Measurements from ENCODE around the gene FBXO17.
"Not testable (repeated sequence)": the region's sequence is repeated elsewhere in the genome, so short reads cannot be mapped to it uniquely, and the experiment has no call there.

The FBXO17 gene

DNA sequence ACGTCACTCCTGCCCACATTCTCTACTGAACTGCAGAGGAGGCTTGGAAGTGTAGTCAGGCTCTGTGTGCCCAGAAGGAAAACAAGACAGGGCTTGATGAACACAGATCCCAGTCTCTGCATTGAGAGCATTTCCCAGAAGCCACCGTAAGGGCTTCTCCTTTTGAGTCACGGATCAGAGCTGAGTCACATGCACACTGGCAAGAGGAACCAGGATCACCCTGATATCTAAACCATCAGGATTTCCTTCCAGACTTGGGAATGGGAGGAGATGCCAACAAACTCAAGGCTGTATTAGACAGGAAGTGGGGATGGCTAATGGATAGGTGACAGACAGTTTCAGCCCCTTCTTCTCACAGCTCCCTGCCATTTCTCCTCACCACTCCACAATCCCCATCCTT lies 17.7 kb upstream of the FBXO17 start:
- no peak overlapping the region for H3K4me3 ChIP-seq (ENCODE audit: low read depth, low read length)
- TF ChIP-seq, protein P1, sequence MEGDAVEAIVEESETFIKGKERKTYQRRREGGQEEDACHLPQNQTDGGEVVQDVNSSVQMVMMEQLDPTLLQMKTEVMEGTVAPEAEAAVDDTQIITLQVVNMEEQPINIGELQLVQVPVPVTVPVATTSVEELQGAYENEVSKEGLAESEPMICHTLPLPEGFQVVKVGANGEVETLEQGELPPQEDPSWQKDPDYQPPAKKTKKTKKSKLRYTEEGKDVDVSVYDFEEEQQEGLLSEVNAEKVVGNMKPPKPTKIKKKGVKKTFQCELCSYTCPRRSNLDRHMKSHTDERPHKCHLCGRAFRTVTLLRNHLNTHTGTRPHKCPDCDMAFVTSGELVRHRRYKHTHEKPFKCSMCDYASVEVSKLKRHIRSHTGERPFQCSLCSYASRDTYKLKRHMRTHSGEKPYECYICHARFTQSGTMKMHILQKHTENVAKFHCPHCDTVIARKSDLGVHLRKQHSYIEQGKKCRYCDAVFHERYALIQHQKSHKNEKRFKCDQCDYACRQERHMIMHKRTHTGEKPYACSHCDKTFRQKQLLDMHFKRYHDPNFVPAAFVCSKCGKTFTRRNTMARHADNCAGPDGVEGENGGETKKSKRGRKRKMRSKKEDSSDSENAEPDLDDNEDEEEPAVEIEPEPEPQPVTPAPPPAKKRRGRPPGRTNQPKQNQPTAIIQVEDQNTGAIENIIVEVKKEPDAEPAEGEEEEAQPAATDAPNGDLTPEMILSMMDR (conservative IDR thresholded peaks at IDR 0.05; ENCODE audit: low read depth, low read length): no peak
- DNase-seq (ENCODE audit: low read depth): peak; percentile 45

DNA sequence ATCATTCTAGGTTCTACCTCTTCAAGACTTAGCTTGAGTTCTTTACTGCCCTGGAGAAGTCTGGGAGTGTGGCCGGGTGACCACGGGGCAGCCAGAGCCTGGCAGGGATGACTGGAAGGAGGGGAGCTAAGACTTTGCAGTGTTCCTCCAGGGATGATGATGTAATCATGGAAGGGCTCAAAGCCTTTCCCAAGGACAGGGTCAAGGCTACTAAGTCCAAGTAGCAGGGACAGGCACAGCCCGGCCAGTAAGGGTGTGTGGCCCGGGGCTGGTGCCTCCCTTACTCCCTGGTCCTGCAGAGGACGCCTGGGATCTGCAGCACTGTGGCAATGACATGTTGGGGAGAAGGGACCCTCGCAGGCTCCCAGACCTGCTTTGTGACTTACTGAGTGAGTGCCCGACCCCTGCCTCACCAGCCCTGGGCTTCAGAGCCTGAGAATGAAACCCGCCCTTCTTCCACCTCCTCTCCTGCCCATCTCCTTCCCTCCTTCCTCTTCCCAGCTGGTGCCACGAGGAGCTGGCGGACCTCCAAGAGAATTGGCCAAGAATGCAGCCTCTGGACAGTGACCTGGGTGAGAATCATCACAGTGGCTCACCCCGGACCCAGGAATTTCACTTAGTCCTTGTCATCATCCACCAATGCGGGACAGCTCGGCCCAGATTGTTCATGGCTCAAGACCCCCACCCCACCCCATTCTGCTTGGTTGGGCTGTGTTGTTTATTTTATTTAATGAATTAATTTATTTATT lies 15.6 kb upstream of the FBXO17 start:
- no peak for DNase-seq (ENCODE audit: low read depth)
- TF ChIP-seq, protein P1 (conservative IDR thresholded peaks at IDR 0.05; ENCODE audit: low read depth, low read length): no peak

DNA sequence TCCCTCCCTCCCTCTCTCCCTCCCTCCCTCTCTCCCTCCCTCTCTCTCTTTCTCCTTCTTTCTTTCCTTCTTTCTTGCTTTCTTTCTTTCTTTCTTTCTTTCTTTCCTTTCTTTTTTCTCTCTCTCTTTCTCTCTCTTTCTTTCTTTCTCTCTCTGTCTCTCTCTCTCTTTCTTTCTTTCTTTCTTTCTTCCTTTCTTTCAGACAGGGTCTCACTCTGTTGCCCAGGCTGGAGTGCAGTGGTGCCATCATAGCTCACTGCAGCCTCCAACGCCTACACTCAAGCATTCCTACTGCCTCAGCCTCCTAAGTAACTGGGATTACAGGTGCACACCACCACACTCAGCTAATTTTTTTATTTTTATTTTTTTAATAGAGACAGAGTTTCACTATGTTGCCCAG lies 14.1 kb upstream of the FBXO17 start:
- not testable (repeated sequence) for DNase-seq (ENCODE audit: low read depth)

More for the DNA sequence above, 15.6 kb upstream of the FBXO17 start:
- no peak overlapping the region for H3K4me3 ChIP-seq (ENCODE audit: low read depth, low read length)

DNA sequence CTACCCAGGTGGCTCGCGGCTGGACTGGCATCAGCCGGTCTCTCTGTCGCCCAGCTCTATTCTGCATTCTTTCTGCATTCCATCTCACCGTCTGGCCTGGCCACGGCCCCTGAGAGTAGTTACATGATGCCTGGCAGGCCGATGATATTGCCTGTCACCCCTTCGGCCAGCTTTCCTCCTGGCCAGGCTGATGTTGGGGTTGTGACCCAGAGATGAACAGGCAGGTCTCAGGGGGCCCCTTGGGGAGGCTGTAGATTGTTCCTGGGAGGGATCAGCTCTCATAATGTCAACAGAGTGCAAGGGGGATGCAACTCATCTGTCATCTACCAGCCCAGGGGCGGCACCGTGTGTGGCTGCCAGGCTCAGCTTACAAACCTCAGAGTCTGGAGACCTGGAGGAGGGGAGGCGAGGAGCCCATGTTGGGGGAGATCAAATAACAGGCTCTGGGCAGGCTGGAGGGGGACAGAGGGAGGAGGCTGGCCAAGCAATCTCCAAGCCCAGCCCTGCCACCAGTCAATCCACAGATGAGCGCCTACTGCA lies 13.6 kb upstream of the FBXO17 start:
- TF ChIP-seq, protein P1 (conservative IDR thresholded peaks at IDR 0.05; ENCODE audit: low read depth, low read length): no peak
- H3K4me3 ChIP-seq (ENCODE audit: low read depth, low read length): no peak overlapping the region
- peak; percentile 21 for DNase-seq (ENCODE audit: low read depth)

More for the DNA sequence above, 14.1 kb upstream of the FBXO17 start:
- H3K4me3 ChIP-seq (ENCODE audit: low read depth, low read length): not testable (repeated sequence)

DNA sequence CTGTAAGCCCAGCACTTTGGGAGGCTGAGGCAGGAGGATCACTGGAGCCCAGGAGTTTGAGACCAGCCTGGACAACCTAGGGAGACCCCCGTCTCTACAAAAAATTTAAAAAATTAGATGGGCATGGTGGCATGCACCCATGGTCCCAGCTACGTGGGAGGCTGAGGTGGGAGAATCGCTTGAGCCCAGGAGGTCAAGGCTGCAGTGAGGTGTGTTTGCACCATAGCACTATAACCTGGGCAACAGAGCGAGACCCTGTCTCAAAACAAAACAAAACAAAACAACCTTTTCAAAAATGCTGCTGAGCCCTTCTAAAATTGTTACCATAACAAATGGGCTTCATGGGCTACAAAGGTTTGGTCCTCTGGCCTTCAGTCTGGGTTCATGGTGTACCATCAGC lies 13.1 kb upstream of the FBXO17 start:
- DNase-seq (ENCODE audit: low read depth); H3K4me3 ChIP-seq (ENCODE audit: low read depth, low read length): not testable (repeated sequence)

- not testable (repeated sequence) for DNase-seq (ENCODE audit: low read depth); H3K4me3 ChIP-seq (ENCODE audit: low read depth, low read length)
Measured at GRCh38 chr19:38987745-38988144, 12.2 kb upstream of the FBXO17 start.

- TF ChIP-seq, protein P1 (conservative IDR thresholded peaks at IDR 0.05; ENCODE audit: low read depth, low read length): no peak
- no peak for DNase-seq (ENCODE audit: low read depth)
- no peak overlapping the region for H3K4me3 ChIP-seq (ENCODE audit: low read depth, low read length)
Measured at GRCh38 chr19:38985262-38985661, 9.7 kb upstream of the FBXO17 start.

GRCh38 chr19:38980583-38981374 lies 5.2 kb upstream of the FBXO17 start:
- TF ChIP-seq, protein P1 (conservative IDR thresholded peaks at IDR 0.05; ENCODE audit: low read depth, low read length): no peak
- no peak for DNase-seq (ENCODE audit: low read depth)
- H3K4me3 ChIP-seq (ENCODE audit: low read depth, low read length): no peak overlapping the region
